Effector CD4-positive, alpha-beta T cell (primary cell): Measurements from ENCODE around the gene ADCY3.

ENCODE experiments used
- DNase-seq: peaks from one replicate; pipeline ENCODE4 v3.0.0-alpha.2; 2020
- total RNA-seq: gene quantifications from one replicate; lab custom pipeline; 2026; lab: John Stamatoyannopoulos, UW

Gene ADCY3
- 38.1 reads per million, percentile 62 among the genes with 10 or more reads in this experiment for total RNA-seq

DNA sequence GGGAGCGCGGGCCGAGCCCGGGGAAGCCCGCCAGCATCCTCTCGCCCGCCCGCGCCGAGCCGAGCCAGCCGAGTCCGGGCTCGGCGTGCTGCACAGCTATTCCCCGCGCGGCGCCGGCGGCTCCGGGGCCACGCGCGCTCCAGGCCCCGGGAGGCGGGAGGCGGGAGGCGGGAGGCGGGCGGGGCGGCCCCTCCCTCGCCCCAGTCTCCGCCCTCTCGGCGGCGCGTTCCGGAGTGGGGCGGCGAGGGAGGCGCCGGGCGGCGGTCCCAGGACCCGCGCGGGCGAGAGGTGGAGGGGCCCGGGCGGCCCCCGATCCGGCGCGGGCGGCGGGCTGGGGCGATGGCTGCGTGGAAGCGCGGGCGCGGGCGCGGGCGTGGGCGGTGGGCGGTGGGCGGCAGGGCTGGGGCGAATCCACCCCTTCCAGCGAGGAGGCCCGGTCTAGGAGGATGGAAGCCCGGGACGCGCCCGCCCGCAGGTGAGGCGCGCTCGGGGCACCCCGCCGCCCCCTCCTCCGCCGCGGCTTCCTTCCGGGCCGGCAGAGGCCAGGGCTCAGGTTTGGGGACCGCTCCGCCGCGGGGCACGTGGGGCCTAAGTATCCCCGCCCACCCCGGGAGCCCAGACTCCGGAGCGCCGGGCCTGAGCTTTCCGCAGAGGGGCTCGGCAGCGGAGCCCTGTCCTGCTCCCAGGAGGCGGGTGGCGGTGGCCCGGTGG, at the start of gene ADCY3:
Gene ADCY3 (minus strand): TSS at position 140 of the 711 bp plus-strand sequence. CDS start 1,250 bp downstream, outside the sequence.
- DNase-seq = peak; percentile 36

- DNase-seq = no peak
Observed at GRCh38 chr2:24969784-24970183, 49.7 kb upstream of the ADCY3 start.

DNA sequence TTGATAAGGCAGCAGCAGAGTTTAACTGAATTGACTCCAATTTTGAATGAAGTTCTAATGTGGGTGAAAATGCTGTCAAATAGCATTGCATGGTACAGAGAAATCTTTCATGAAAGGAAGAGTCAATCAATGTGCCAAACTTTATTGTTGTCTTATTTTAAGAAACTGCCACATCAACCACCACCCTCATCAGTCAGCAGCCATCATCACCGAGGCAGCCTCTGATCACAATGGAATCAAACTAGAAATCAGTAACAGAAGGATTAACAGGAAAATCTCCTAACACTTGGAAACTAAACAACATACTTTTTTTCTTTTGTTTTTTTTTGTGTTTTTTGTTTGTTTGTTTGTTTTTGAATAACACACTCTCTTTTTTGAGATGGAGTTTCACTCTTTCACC, 41.9 kb upstream of the ADCY3 start:
- no peak for DNase-seq

DNA sequence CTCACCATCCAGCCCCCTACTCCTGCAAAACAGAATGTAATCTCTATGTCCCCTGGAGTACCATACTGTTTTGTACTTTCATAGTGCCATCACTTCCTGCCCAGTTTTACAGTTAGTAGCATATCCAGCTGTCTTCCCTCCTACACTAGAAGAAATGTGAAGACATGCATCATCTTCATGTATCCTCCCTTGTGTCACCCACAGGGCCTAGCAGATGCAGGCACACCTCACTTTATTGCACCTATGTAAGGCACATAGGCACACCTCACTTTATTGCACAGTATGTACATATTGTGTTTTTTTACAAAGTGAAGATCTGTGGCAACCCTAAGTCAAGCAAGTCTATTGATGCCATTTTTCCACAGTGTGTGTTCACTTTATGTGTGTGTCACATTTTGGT, 39.7 kb upstream of the ADCY3 start:
- DNase-seq = no peak

GRCh38 chr2:24958411-24958935, 38.4 kb upstream of the ADCY3 start:
- no peak for DNase-seq

DNA sequence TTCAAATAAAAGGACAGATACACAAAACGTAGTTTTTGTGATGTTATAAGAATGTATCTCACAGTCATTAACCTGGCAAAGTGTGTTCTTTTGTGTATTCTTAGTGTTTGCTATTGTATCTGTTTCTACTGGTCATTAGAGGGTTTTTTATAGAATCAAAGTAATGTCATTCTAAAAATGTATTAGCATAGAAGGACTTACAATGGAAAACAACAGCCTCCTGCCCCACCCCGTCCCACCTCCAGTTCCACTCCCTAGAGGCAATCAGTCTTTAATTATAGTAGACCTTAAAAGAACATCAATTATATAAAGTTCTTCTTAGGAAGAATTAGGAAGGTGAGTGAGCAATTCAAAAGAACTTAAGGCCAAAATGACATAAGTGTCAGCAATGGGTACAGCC, 37.9 kb upstream of the ADCY3 start:
- no peak for DNase-seq

- no peak for DNase-seq
Observed at GRCh38 chr2:24957221-24957620, 37.2 kb upstream of the ADCY3 start.

DNA sequence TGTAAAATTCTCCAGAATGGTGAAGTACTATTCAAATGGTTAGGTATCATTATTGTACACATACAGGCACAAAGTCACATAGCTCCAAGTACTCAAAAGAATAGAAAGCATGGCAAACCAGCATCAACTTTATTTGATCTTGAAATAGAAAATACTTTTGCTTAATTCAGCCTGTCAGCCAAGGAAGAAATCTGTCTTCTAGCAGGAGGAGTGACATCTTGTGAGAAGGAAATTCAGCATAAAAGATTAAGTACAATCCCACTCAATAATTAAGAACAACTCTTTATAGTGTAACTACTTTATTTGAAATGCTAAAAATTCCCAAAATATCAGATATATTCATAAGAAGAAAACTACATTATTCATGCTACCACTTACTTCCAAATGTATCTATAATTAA, 35.9 kb upstream of the ADCY3 start:
- no peak for DNase-seq

DNA sequence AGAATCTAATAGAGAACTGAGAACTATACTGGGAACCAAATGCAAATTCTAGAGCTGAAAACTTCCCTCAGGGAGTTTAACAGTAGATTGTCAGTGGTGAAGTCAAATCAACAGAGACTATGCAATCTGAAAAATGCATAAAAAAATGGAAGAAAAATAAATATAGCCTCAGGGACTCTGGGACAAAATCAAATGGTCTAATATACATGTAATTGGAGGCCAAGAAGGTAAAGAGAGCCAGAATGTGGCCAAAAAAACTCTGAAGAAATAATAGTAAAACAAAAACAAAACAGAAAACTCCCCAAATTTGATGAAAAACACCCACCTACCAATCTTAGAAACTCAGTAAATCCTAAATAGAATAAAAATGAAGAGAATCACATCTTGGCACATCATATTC, 35.2 kb upstream of the ADCY3 start:
- DNase-seq = no peak

DNA sequence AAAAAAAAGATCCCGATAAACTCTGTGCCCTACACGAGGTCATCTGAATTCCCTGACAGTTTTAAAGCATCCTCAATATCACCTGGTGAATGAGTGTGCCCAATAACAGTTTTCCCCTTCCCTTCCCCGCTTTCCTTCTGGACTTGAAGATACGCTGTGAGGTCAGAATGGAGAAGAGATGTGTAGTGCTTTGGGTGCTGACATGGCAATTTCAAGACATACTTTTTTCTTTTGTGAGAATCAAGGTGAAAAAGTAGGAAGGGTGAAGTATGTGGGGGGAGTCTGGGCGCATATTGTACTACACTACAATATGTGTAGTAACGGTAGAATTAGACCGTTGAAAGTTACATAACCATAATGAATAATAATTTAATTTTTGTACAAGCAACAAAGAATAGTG, 30.1 kb upstream of the ADCY3 start:
- no peak for DNase-seq

DNA sequence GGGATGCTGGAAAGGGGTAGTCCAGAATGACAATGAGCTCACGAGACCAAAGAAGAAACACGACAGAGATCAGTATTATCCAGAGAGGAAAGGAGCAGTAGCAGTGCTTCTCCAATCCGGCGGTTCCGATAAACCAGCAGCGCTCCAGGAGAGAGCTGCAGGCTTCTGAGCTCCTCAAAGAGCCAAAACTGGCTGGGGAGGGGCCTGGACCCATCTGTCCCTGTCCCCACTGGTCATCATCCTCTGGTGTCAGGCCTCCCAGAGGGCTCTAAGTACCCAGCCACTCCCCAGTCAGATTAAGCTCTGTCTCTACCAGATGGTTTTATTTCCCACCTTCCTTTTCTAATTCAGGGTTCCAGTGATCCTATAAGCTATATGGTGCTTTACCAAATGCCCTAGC, 28.5 kb upstream of the ADCY3 start:
- no peak for DNase-seq

DNA sequence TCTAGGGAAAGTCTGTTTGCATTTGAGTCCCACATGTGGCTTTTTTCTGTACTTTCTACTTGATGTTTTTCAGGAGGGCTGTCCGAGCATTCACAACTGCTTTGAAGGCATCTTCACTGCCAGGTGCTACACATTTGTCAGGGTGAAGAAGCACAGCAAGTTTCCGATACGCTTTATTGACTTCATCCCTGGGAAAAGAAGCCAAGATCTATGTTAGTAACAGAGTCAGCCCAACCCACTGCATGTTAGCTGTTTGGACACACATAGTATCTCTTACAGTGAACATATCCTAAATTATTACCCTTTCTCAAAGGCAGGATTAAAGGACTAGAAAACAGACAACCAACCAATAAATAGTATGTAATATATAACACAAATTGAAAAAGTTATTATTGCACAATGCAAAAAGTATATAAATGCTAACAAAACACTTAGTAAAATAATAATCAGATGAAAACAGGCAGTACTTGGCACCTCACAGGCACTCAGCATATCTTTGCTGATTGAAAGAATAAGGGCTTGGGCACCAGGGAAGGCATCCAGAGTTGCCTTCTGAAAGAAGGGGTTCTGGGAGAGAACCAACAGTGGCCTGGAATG, 27.6 kb upstream of the ADCY3 start:
- no peak for DNase-seq

- DNase-seq = no peak
Observed at GRCh38 chr2:24945907-24946306, 25.9 kb upstream of the ADCY3 start.

DNA sequence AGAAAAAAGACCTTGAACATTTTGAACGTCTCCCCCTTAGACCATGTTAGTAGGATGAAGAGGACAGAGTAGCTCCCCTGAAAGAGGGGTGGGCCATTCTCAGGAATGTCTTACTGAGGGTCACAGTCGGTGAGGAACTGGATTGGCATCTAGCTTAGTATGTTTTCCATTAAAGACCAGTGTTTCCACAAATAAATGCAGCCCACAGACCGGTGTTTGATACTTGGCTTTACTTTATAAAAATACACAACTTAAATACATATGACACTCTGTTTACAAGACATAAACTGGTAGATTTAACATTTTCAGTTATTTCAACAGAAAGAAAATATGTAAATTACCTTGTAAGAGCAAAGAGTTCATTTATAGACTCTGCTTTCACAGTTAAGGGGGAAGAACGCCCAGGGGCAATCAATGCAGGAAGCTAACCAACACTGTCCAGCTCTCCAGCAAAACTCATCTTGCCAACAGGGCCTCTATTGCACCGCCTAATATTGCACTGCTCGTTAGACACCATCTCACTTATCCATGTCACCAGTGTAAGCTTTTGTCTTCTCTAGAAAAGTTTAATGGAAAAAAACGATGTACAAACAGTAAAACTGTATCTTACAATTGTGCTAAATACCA, 23.5 kb upstream of the ADCY3 start:
- no peak for DNase-seq

DNA sequence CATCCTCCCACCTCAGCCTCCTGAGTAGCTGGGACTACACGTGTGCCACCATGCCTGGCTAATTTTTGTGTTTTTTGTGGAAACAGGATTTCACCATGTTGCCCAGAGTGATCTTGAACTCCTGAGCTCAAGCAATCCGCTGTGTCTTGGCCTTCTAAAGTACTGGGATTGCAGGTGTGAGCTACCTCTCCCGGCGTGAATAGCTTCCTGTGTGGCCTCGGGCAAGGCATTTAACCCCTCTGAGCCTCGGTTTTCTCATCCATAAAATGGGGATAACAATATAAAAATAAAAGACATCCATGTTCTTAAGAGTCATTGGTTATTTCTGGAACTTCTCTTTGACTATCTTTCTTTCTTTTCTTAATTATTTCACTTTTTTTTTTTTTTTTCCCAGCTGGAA, 19.3 kb upstream of the ADCY3 start:
- DNase-seq = no peak

- no peak for DNase-seq
Observed at GRCh38 chr2:24937236-24937635, 17.2 kb upstream of the ADCY3 start.

DNA sequence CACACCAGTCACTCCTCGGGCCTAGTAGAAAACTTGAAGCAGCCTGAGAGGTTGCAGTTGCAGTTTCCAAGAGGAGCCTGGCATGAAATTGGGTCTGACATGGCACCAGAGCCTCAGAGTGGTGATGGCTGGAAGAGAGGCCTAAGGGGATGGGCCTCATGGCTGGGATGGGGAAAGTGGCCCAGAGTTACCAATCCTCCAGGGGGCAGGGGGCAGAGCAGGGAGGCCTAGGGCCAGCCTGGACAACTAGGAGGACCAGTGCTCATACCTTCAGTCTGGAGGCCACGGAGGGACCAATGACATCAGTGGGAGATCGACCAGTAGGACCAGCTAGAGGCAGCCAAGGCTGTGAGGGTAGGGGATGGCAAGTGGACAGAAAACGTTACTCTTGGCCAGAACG, 15.1 kb upstream of the ADCY3 start:
- DNase-seq = no peak

GRCh38 chr2:24932715-24933114, 12.7 kb upstream of the ADCY3 start:
- DNase-seq = no peak

DNA sequence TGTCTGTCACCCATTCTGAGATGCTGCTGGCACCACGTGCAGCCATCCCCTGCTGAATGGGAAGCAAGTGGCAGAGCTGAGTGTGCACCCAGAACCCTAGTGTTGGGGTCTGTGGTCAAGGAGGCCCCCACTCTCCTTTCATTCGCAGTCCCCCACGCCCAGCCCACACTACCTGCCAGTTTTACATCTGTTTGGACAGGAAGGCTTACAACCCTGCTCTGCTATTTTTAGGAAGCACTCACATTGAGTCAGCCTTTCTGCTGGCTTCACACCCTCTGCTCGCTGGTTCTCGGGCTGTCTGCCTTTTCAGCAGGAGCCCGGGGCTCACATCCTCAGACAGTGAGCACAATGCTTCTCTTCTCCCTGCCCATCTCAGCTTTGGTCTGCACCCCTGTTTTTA, 10.7 kb upstream of the ADCY3 start:
- DNase-seq = no peak

- DNase-seq = no peak
Observed at GRCh38 chr2:24929230-24929629, 9.2 kb upstream of the ADCY3 start.

- DNase-seq = no peak
Observed at GRCh38 chr2:24928036-24928435, 8.0 kb upstream of the ADCY3 start.

GRCh38 chr2:24926602-24927252, 6.7 kb upstream of the ADCY3 start:
- DNase-seq = no peak

DNA sequence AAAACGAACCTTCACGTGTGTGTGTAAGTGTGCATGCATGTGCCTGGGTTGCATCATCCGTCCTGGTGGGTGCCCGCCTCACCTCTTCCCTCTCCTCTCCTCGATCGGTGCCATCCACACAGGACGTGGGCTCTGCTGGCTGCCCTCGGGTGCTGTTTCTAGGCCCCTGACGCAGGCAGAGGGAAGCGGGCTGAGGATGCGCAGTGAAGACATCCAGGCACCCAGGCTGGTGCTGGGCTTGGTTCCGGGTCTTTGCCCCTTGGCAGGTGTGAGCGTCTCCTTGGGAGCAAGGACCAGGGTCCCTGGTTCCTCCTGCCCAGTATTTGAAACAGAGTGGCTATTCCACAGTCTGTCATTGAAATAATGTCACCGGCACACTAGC, 6.2 kb upstream of the ADCY3 start:
- no peak for DNase-seq

GRCh38 chr2:24925815-24926214, 5.8 kb upstream of the ADCY3 start:
- no peak for DNase-seq
